ENCODE measurements around the gene ZNF778. TPM values are rescaled to one million over a fixed set of nuclear protein-coding genes. Genes with fewer than 3 reads are reported as not detected.

ZNF778 gene
- total and polyA plus RNA-seq, 2 donors (not counting 1 experiment from before 2014, with no cell fraction given): 2.2 to 13.4 TPM

DNA sequence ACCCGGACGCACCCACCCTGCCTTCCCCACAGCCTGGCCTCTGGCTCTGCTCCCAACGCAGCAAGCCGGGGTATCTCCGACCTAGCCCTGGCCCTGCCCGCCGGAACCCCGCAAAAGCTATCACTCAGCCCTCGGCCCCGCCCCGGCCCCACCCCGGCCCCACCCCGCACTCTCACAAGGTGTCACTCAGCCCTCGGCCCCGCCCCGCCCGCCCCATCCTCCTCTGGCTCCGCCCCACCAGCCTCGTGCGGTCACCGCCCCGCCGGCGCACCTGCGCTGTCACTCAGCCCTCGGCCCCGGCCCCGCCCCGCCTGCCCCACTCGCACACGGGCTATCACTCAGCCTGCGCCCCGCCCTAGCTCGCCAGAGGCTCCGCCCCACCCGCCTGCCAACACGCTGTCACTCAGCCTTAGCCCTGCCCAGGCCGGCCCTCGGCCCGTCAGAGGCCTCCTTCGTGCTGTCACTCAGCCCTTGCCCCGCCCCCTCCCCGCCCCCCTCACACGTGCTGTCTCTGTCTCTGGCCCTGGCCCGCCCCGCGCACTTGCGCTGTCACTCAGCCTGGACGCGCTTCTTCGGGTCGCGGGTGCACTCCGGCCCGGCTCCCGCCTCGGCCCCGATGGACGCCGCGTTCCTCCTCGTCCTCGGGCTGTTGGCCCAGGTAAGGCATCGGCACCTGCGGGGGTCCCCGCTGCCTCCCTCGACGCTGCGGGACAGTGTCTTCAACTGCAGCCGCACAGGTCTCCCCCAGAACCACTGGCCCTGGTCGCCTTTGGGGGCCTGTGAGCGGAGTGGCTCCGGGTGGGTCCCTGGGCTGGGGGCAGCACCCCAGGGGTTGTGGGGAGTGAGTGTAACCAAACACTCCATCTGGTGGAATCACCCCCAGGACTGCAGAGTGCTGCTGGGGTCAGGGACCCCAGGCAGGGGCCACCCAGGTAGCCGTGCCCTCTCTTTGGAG, 46.0 kb upstream of the ZNF778 start, which contains the start of gene CDH15:
Gene CDH15, plus strand, starts transcription at position 533 of the 955 bp plus-strand sequence. Its CDS starts 84 bp downstream, at position 617.
- TF ChIP-seq, protein P1, sequence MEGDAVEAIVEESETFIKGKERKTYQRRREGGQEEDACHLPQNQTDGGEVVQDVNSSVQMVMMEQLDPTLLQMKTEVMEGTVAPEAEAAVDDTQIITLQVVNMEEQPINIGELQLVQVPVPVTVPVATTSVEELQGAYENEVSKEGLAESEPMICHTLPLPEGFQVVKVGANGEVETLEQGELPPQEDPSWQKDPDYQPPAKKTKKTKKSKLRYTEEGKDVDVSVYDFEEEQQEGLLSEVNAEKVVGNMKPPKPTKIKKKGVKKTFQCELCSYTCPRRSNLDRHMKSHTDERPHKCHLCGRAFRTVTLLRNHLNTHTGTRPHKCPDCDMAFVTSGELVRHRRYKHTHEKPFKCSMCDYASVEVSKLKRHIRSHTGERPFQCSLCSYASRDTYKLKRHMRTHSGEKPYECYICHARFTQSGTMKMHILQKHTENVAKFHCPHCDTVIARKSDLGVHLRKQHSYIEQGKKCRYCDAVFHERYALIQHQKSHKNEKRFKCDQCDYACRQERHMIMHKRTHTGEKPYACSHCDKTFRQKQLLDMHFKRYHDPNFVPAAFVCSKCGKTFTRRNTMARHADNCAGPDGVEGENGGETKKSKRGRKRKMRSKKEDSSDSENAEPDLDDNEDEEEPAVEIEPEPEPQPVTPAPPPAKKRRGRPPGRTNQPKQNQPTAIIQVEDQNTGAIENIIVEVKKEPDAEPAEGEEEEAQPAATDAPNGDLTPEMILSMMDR (IDR thresholded peaks at IDR 0.05): no peak
- TF ChIP-seq EZH2 (IDR thresholded peaks at IDR 0.05; ENCODE audit: borderline replicate concordance, insufficient read depth, low read depth, low read length, poor library complexity, severe bottlenecking): no peak
- peak within 1 kb of the TSS; percentile 62 for H3K27ac Mint-ChIP-seq
- intact Hi-C loops (cut with micrococcal nuclease): loop anchor here (1.0 to 2.0 kb wide), 7 partner anchors 19 to 520 kb away; partner anchors contain the start of genes CYBA and TRAPPC2L
- Histone ChIP-seq H4K20me1 (ENCODE audit: control insufficient read depth, insufficient read depth, low read length, poor library complexity, severe bottlenecking) (peaks cover 37% of the 10 kb centered on the region), H2AFZ (ENCODE audit: insufficient read depth, low read depth, low read length, poor library complexity, severe bottlenecking) (peak within 1 kb of the TSS; percentile 42), H3K9ac (ENCODE audit: low read length) (peak within 1 kb of the TSS; percentile 57), H3K27ac (ENCODE audit: low read length in 2 of 2) (no peak within 1 kb of the TSS), H3K4me2 (replicated peaks; ENCODE audit: low read depth, low read length, poor library complexity, severe bottlenecking) (peak within 1 kb of the TSS; percentile 88), H3K9me3 (ENCODE audit: control extremely low read depth in 1 of 3, control insufficient read depth in 2 of 3, insufficient read depth in 1 of 3, low read length in 2 of 3) (peaks cover 0 to 5% (median 0%) of the 10 kb centered on the region in 3 donors), H3K27me3 (replicated peaks in 1 of 4; ENCODE audit: control extremely low read depth in 1 of 4, control insufficient read depth in 3 of 4, insufficient read depth in 4 of 4, low read length in 3 of 4) (peaks cover 0 to 31% (median 13%) of the 10 kb centered on the region in 4 experiments), H3K36me3 (replicated peaks in 1 of 2; ENCODE audit: control extremely low read depth in 1 of 2, control insufficient read depth in 1 of 2, extremely low read depth in 1 of 2, insufficient read depth in 2 of 2, low read length in 1 of 2) (no peaks in the 10 kb centered on the region), H3K79me2 (ENCODE audit: control insufficient read depth, insufficient read depth, low read length) (peaks cover 6% of the 10 kb centered on the region), H3K4me3 (ENCODE audit: control extremely low read depth in 1 of 5, extremely low read depth in 1 of 5, insufficient read depth in 1 of 5, low read depth in 2 of 5, low read length in 4 of 5) (peak within 1 kb of the TSS in 4 of 5 experiments; percentile 31 to 51 (median 38)), H3K4me1 (ENCODE audit: control insufficient read depth in 2 of 2, insufficient read depth in 2 of 2, low read length in 2 of 2) (peaks cover 28 to 40% of the 10 kb centered on the region in 2 donors)
- CTCF ChIA-PET: interaction anchor here (0.9 to 1.3 kb wide), 5 partner anchors 9 to 434 kb away, joined by 3 to 5 read pairs (median 3); partner anchors contain the start of gene ZNF778
- peak within 1 kb of the TSS; percentile 59 for H3K4me3 Mint-ChIP-seq
- ATAC-seq (ENCODE audit: low read depth) (peak; percentile 95), DNase-seq (peak; percentile 97)
- peaks cover 18% of the 10 kb centered on the region for H3K4me1 Mint-ChIP-seq
- POLR2A ChIA-PET: interaction anchor here (0.6 to 1.4 kb wide), 5 partner anchors 10 to 232 kb away, joined by 3 to 4 read pairs (median 4); no protein-coding TSS in a partner anchor
- no peaks in the 10 kb centered on the region for H3K9me3 Mint-ChIP-seq (ENCODE audit: insufficient read depth)
- WGBS (ENCODE audit: insufficient coverage): 8% methylated on average over 63 of the region's 74 CpGs
- H3K27me3 Mint-ChIP-seq: peaks cover 4% of the 10 kb centered on the region

Measured in B cell (primary cell).